H9 (cell line): ENCODE data around the gene GATA6. TPM values are rescaled to one million over a fixed set of nuclear protein-coding genes. Genes with fewer than 3 reads are reported as not detected.

Experiments used
- DNase-seq: peaks from one replicate; pipeline ENCODE4 v3.0.0-alpha.2; 2017
- H2AFZ ChIP-seq: one replicate; pipeline ENCODE4 v1.6.1; 2013; ENCODE audit warnings: mild to moderate bottlenecking, low read length, control low read depth, moderate library complexity
- H2AK5ac ChIP-seq: 2 replicates; pipeline ENCODE4 v1.6.1; 2013; ENCODE audit warnings: low read length, control low read depth, mixed read lengths; ENCODE audit not compliant: insufficient read length
- H2BK120ac ChIP-seq: one replicate; pipeline ENCODE4 v1.6.1; 2013; ENCODE audit warnings: low read depth, mild to moderate bottlenecking, low read length, control low read depth, inconsistent platforms; ENCODE audit not compliant: poor library complexity, severe bottlenecking
- H2BK12ac ChIP-seq: 2 replicates; pipeline ENCODE4 v1.6.1; 2013; ENCODE audit warnings: low read length, control low read depth, mixed read lengths, low read depth; ENCODE audit not compliant: insufficient read length
- H2BK15ac ChIP-seq: 2 replicates; pipeline ENCODE4 v1.6.1; 2013; ENCODE audit warnings: low read depth, low read length, control low read depth
- H2BK20ac ChIP-seq: one replicate; pipeline ENCODE4 v1.6.1; 2013; ENCODE audit warnings: low read depth, mild to moderate bottlenecking, low read length, control low read depth, inconsistent platforms; ENCODE audit not compliant: poor library complexity, severe bottlenecking
- H2BK5ac ChIP-seq: 2 replicates; pipeline ENCODE4 v1.6.1; 2013; ENCODE audit warnings: low read length, control low read depth, mixed read lengths; ENCODE audit not compliant: insufficient read length
- H3K14ac ChIP-seq: 2 replicates; pipeline ENCODE4 v1.6.1; 2013; ENCODE audit warnings: low read length, control low read depth; ENCODE audit not compliant: insufficient read depth
- H3K18ac ChIP-seq: 2 replicates; pipeline ENCODE4 v1.6.1; 2013; ENCODE audit warnings: low read depth, mild to moderate bottlenecking, mixed read lengths, low read length, control low read depth; ENCODE audit not compliant: insufficient read length
- H3K23ac ChIP-seq: 2 replicates; pipeline ENCODE4 v1.6.1; 2013; ENCODE audit warnings: low read length, control low read depth, mixed read lengths, low read depth; ENCODE audit not compliant: insufficient read length
- H3K23me2 ChIP-seq: 2 replicates; pipeline ENCODE4 v1.6.1; 2013; ENCODE audit warnings: low read depth, mild to moderate bottlenecking, mixed read lengths, low read length, control low read depth; ENCODE audit not compliant: insufficient read length, poor library complexity, severe bottlenecking
- H3K27ac ChIP-seq: 2 replicates; pipeline ENCODE4 v1.5.1; 2013; ENCODE audit warnings: low read length, control low read depth, mixed read lengths, low read depth; ENCODE audit not compliant: insufficient read length
- H3K27me3 ChIP-seq: 2 replicates; pipeline ENCODE4 v1.6.1; 2013; ENCODE audit warnings: low read length, control low read depth, inconsistent platforms; ENCODE audit not compliant: insufficient read depth
- H3K4ac ChIP-seq: 2 replicates; pipeline ENCODE4 v1.6.1; 2013; ENCODE audit warnings: low read depth, mild to moderate bottlenecking, control low read depth, inconsistent platforms, low read length, moderate library complexity
- H3K4me1 ChIP-seq: 2 replicates; pipeline ENCODE4 v1.6.1; 2013; ENCODE audit warnings: low read length, control low read depth, inconsistent platforms; ENCODE audit not compliant: insufficient read depth
- H3K4me2 ChIP-seq: 2 replicates; pipeline ENCODE4 v1.6.1; 2013; ENCODE audit warnings: low read length, control low read depth, mixed read lengths; ENCODE audit not compliant: insufficient read length, insufficient read depth
- H3K56ac ChIP-seq: 2 replicates; pipeline ENCODE4 v1.6.1; 2013; ENCODE audit warnings: low read depth, mild to moderate bottlenecking, mixed read lengths, low read length, control low read depth; ENCODE audit not compliant: insufficient read length
- H3K79me1 ChIP-seq: 2 replicates; pipeline ENCODE4 v1.6.1; 2013; ENCODE audit warnings: low read depth, mild to moderate bottlenecking, moderate library complexity, low read length, control low read depth, inconsistent platforms; ENCODE audit not compliant: insufficient read depth, poor library complexity, severe bottlenecking
- H3K79me2 ChIP-seq: 2 replicates; pipeline ENCODE4 v1.6.1; 2013; ENCODE audit warnings: low read length, control low read depth, inconsistent platforms; ENCODE audit not compliant: insufficient read depth
- H3K9ac ChIP-seq: 2 replicates; pipeline ENCODE4 v1.6.1; 2013; ENCODE audit warnings: low read length, control low read depth, mixed read lengths; ENCODE audit not compliant: insufficient read length; ENCODE audit errors: extremely low read depth
- H3K9me3 ChIP-seq: one replicate; pipeline ENCODE4 v1.6.1; 2013; ENCODE audit warnings: low read depth, low read length, inconsistent platforms; ENCODE audit not compliant: control insufficient read depth
- H3T11ph ChIP-seq: one replicate; pipeline ENCODE4 v1.6.1; 2013; ENCODE audit warnings: mild to moderate bottlenecking, low read length, control low read depth, inconsistent platforms
- H4K20me1 ChIP-seq: one replicate; pipeline ENCODE4 v1.6.1; 2013; ENCODE audit not compliant: control insufficient read depth, insufficient read length, insufficient read depth
- H4K5ac ChIP-seq: 2 replicates; pipeline ENCODE4 v1.6.1; 2013; ENCODE audit warnings: low read depth, mild to moderate bottlenecking, mixed read lengths, low read length, control low read depth; ENCODE audit not compliant: insufficient read length
- H4K8ac ChIP-seq: replicated peaks from 2 replicates; pipeline ENCODE4 v1.6.1; 2013; ENCODE audit warnings: low read length, control low read depth, mixed read lengths, low read depth; ENCODE audit not compliant: insufficient read length
- H4K91ac ChIP-seq: 2 replicates; pipeline ENCODE4 v1.6.1; 2013; ENCODE audit warnings: low read depth, mild to moderate bottlenecking, moderate library complexity, mixed read lengths, low read length, control low read depth; ENCODE audit not compliant: insufficient read length
- H3K27ac Mint-ChIP-seq, 3 experiments: 2 replicates in 2 of 3; 3 replicates in 1 of 3; pipeline ENCODE4 v1.8.0; 2020 to 2021; ENCODE audit warnings: mixed read lengths in 3 of 3, mild to moderate bottlenecking in 1 of 3, moderate library complexity in 1 of 3
- H3K27me3 Mint-ChIP-seq: 2 replicates; pipeline ENCODE4 v1.8.0; 2021; ENCODE audit warnings: low read depth, mild to moderate bottlenecking, moderate library complexity, mixed read lengths
- H3K36me3 Mint-ChIP-seq, 3 experiments: 2 replicates in 2 of 3; 3 replicates in 1 of 3; pipeline ENCODE4 v1.8.0; 2020 to 2021; ENCODE audit warnings: low read depth in 3 of 3, mixed read lengths in 3 of 3; ENCODE audit not compliant: insufficient read depth in 1 of 3
- H3K4me1 Mint-ChIP-seq, 2 experiments: 2 replicates each; pipeline ENCODE4 v1.8.0; 2020; ENCODE audit warnings: mixed read lengths in 2 of 2
- H3K4me3 Mint-ChIP-seq, 2 experiments: 2 replicates in 1 of 2; 3 replicates in 1 of 2; pipeline ENCODE4 v1.8.0; 2020 to 2021; ENCODE audit warnings: mild to moderate bottlenecking in 2 of 2, mixed read lengths in 2 of 2, moderate library complexity in 1 of 2
- H3K9me3 Mint-ChIP-seq, 2 experiments: 2 replicates in 1 of 2; 3 replicates in 1 of 2; pipeline ENCODE4 v1.8.0; 2020; ENCODE audit warnings: mild to moderate bottlenecking in 2 of 2, mixed read lengths in 2 of 2, moderate library complexity in 1 of 2
- WGBS: extraction: QIAGEN DNeasy Blood & Tissue Kit; methylation state at CpG from one replicate; pipeline ENCODE4 v1.1.7; 2013; ENCODE audit warnings: missing lambda C conversion rate, low lambda C conversion rate, mixed read lengths; ENCODE audit not compliant: insufficient read length; ENCODE audit errors: extremely low coverage; 5-methylcytosine and 5-hydroxymethylcytosine counted together
- total RNA-seq: library from RNA; stranded (reverse); gene quantifications from 2 replicates; pipeline ENCODE4 v1.2.1, GENCODE V29; 2021
- TF ChIP-seq, protein P1 (sequence below): fragments of 200-600 bp; sonication (generic); conservative IDR thresholded peaks from 3 replicates; pipeline ENCODE4 v1.8.0; 2021; ENCODE audit warnings: antibody characterized with exemption, mild to moderate bottlenecking

The GATA6 gene
- total RNA-seq, 1 experiment from 2014 or later = not detected

DNA sequence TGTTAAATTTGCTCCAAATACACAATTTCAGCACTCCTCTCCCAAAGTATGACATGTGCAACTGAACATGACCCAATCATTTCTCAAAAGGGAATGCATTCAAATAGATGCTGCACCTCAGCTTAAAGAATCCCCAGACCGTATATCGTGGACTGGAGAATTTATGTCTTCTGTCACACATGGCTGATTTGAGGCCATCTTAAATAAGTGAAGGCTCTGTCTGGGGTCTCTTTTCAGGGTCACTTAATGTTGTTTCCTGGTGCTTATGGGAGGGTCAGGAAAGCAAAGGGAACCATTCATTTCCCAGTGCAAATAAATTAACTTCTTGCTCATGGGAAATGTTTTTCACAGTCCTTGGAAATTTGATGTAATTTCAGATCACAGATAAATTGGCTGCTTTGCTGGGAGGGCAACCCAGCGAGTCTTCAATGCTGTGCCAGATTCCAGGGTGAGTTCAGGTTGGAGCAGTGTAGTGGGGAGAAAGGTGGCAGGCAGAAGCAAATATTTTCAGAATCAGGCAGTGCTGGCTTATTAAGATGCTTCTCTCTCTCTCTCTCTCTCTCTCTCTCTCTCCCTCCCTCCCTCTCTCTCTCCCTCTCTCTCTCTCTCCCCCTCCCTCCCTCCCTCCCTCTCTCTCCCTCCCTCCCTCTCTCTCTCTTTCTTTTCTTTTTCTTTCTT is 34.3 kb downstream of the GATA6 start:
- Histone ChIP-seq H2BK12ac (no peak overlapping the region), H3K18ac (no peak overlapping the region), H3K14ac (no peak overlapping the region), H2BK120ac (no peak overlapping the region), H4K8ac (no peak overlapping the region), H3K9me3 (no peaks in the 10 kb centered on the region), H2AFZ (no peak overlapping the region), H3K4me1 (no peaks in the 10 kb centered on the region), H3K27ac (no peak overlapping the region), H2AK5ac (no peak overlapping the region), H4K5ac (no peak overlapping the region), H3K56ac (no peak overlapping the region), H2BK5ac (no peak overlapping the region), H3K23me2 (no peaks in the 10 kb centered on the region), H3K9ac (no peak overlapping the region), H4K91ac (no peak overlapping the region), H4K20me1 (no peaks in the 10 kb centered on the region), H2BK15ac (no peak overlapping the region), H3K79me1 (no peaks in the 10 kb centered on the region), H3K23ac (no peak overlapping the region), H3K27me3 (no peaks in the 10 kb centered on the region), H3T11ph (no peak overlapping the region), H3K79me2 (no peaks in the 10 kb centered on the region), H3K4ac (no peak overlapping the region), H3K4me2 (no peak overlapping the region), H2BK20ac (no peak overlapping the region)
- no peak overlapping the region for H3K4me3 Mint-ChIP-seq
- H3K9me3 Mint-ChIP-seq = no peaks in the 10 kb centered on the region
- no CpG with 5 or more reads among the region's 3 CpGs for WGBS
- no peak overlapping the region for H3K27ac Mint-ChIP-seq
- peaks cover 40% of the 10 kb centered on the region for H3K27me3 Mint-ChIP-seq
- no peaks in the 10 kb centered on the region for H3K36me3 Mint-ChIP-seq
- TF ChIP-seq, protein P1, sequence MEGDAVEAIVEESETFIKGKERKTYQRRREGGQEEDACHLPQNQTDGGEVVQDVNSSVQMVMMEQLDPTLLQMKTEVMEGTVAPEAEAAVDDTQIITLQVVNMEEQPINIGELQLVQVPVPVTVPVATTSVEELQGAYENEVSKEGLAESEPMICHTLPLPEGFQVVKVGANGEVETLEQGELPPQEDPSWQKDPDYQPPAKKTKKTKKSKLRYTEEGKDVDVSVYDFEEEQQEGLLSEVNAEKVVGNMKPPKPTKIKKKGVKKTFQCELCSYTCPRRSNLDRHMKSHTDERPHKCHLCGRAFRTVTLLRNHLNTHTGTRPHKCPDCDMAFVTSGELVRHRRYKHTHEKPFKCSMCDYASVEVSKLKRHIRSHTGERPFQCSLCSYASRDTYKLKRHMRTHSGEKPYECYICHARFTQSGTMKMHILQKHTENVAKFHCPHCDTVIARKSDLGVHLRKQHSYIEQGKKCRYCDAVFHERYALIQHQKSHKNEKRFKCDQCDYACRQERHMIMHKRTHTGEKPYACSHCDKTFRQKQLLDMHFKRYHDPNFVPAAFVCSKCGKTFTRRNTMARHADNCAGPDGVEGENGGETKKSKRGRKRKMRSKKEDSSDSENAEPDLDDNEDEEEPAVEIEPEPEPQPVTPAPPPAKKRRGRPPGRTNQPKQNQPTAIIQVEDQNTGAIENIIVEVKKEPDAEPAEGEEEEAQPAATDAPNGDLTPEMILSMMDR = no peak
- no peaks in the 10 kb centered on the region for H3K4me1 Mint-ChIP-seq
- no peak for DNase-seq
